K562 (cell line): ENCODE measurements around the gene HOXB4. TPM values are rescaled to one million over a fixed set of nuclear protein-coding genes. Genes with fewer than 3 reads are reported as not detected.

Experiments
- ATAC-seq: fragments of 200-7000 bp; cut with Tn5 transposase; 3 replicates; pipeline ENCODE4 v1.9.1; 2020; ENCODE audit warnings: moderate library complexity
- BruUV-seq: library from RNA; stranded (reverse); fragments of 400-500 nt; replicated peaks from 2 replicates; lab custom pipeline; 2021; lab: Mats Ljungman, UMichigan
- CTCF ChIA-PET: fragments of 300-600 bp; formaldehyde crosslinking; extraction: SDS; loops from one replicate; lab custom pipeline; 2021; ENCODE audit warnings: low intra/inter-chr PET ratio; lab: Yijun Ruan, JAX
- POLR2A ChIA-PET: fragments of 300-600, 350-650 bp; sonication (Branson Sonifier 250); formaldehyde crosslinking; extraction: SDS; loops from one replicate; lab custom pipeline; 2021; ENCODE audit warnings: antibody characterized with exemption, inconsistent platforms; lab: Yijun Ruan, JAX
- DNase-seq, 4 experiments: peaks; one replicate each; pipeline versions ENCODE4 v3.0.0 to v3.0.0-alpha.2; 2011 to 2018; ENCODE audit warnings: low spot score in 3 of 4, mixed read lengths in 3 of 4; ENCODE audit errors: extremely low read depth in 1 of 4
- FAIRE-seq: peaks from 2 replicates; lab custom pipeline; 2011; peaks lifted over from hg19 to GRCh38; lab: Jason Lieb, UNC
- H2AFZ ChIP-seq: 2 replicates; pipeline ENCODE4 v1.6.0; 2011; ENCODE audit warnings: low read depth, low read length, control low read depth, inconsistent platforms
- H3K27ac ChIP-seq: fragments of 200-600 bp; 3 replicates; pipeline ENCODE4 v1.8.0; 2011; ENCODE audit warnings: low read depth, mild to moderate bottlenecking, control low read depth, inconsistent platforms, low read length, moderate library complexity, mixed read lengths; ENCODE audit errors: extremely low read depth
- H3K27me3 ChIP-seq, 2 experiments: fragments of 300-600 bp in 1 of 2; 2 replicates in 1 of 2; 3 replicates in 1 of 2; pipeline versions ENCODE4 v1.6.0 to v1.8.0; 2011; ENCODE audit warnings: inconsistent platforms in 2 of 2, low read length in 2 of 2, mild to moderate bottlenecking in 1 of 2, mixed read lengths in 1 of 2, moderate library complexity in 1 of 2; ENCODE audit not compliant: control insufficient read depth in 2 of 2, insufficient read depth in 2 of 2
- H3K36me3 ChIP-seq: fragments of 300-600 bp; 3 replicates; pipeline ENCODE4 v1.8.0; 2011; ENCODE audit warnings: mild to moderate bottlenecking, low read length, inconsistent platforms; ENCODE audit not compliant: control insufficient read depth, insufficient read depth
- H3K4me1 ChIP-seq, 2 experiments: fragments of 200-600 bp in 1 of 2; replicated peaks in 1 of 2; 2 replicates in 1 of 2; 3 replicates in 1 of 2; pipeline versions ENCODE4 v1.5.1 to v1.8.0; 2011; ENCODE audit warnings: inconsistent platforms in 2 of 2, low read length in 2 of 2, mild to moderate bottlenecking in 1 of 2, mixed read lengths in 1 of 2, moderate library complexity in 1 of 2; ENCODE audit not compliant: control insufficient read depth in 2 of 2, insufficient read depth in 2 of 2
- H3K4me2 ChIP-seq: 2 replicates; pipeline ENCODE4 v1.6.1; 2011; ENCODE audit warnings: low read length, control low read depth, inconsistent platforms, mixed read lengths; ENCODE audit not compliant: insufficient read depth
- H3K4me3 ChIP-seq: fragments of 200-600 bp; sonication (generic), shearing (Covaris generic); 2 replicates; pipeline ENCODE4 v1.5.1; 2016; ENCODE audit warnings: control low read depth, inconsistent platforms
- H3K79me2 ChIP-seq: fragments of 200-600 bp; 3 replicates; pipeline ENCODE4 v1.8.0; 2011; ENCODE audit warnings: low read length, inconsistent platforms; ENCODE audit not compliant: control insufficient read depth, insufficient read depth
- H3K9ac ChIP-seq, 2 experiments: 2 replicates each; pipeline versions ENCODE4 v1.6.0 to v1.6.1; 2011; ENCODE audit warnings: low read depth in 2 of 2, low read length in 2 of 2, control low read depth in 1 of 2, inconsistent platforms in 1 of 2, mild to moderate bottlenecking in 1 of 2, mixed read lengths in 1 of 2; ENCODE audit not compliant: insufficient read depth in 1 of 2
- H3K9me1 ChIP-seq: one replicate; pipeline ENCODE4 v1.6.0; 2011; ENCODE audit warnings: inconsistent platforms, mild to moderate bottlenecking, low read length, moderate library complexity; ENCODE audit not compliant: control insufficient read depth, insufficient read depth
- H3K9me3 ChIP-seq: replicated peaks from 2 replicates; pipeline ENCODE4 v1.5.1; 2011; ENCODE audit warnings: low read depth, low read length, inconsistent platforms; ENCODE audit not compliant: control insufficient read depth, insufficient read depth
- H4K20me1 ChIP-seq: replicated peaks from 2 replicates; pipeline ENCODE4 v1.6.1; 2011; ENCODE audit warnings: low read length, inconsistent platforms, mixed read lengths; ENCODE audit not compliant: control insufficient read depth, insufficient read depth
- ADNP ChIP-seq: fragments of 200-800 bp; sonication (Bioruptor generic); IDR thresholded peaks from 2 replicates; pipeline ENCODE4 v1.6.1; 2016; ENCODE audit warnings: missing genetic modification characterization, missing compliant biosample characterization
- CHD4 ChIP-seq: fragments of 200-600 bp; sonication (generic); IDR thresholded peaks from 3 replicates; pipeline ENCODE4 v1.6.1; 2012; ENCODE audit warnings: low read depth, mild to moderate bottlenecking, mixed read lengths, low read length, inconsistent platforms; ENCODE audit not compliant: insufficient read depth, insufficient replicate concordance, poor library complexity, severe bottlenecking
- DMBX1 ChIP-seq: fragments of 250-450 bp; sonication (Bioruptor Pico); IDR thresholded peaks from 2 replicates; pipeline ENCODE4 v1.8.0; 2022; ENCODE audit warnings: inconsistent platforms, mild to moderate bottlenecking, moderate library complexity, borderline replicate concordance
- EP300 ChIP-seq: IDR thresholded peaks from 2 replicates; pipeline ENCODE4 v1.6.1; 2012; ENCODE audit warnings: low read length, improper control_type of control experiment
- GATAD2A ChIP-seq: fragments of 450-650 bp; IDR thresholded peaks from 2 replicates; pipeline ENCODE4 v1.6.1; 2017
- KLF16 ChIP-seq: IDR thresholded peaks from 2 replicates; pipeline ENCODE4 v1.6.1; 2016; ENCODE audit warnings: antibody characterized with exemption
- MAZ ChIP-seq, 2 experiments: fragments of 450-650 bp in 1 of 2; sonication (generic) in 1 of 2; formaldehyde crosslinking; IDR thresholded peaks in 1 of 2; conservative IDR thresholded peaks in 1 of 2; 2 replicates each; pipeline versions ENCODE4 v1.4.0 to v1.5.0; 2020; ENCODE audit warnings: mild to moderate bottlenecking in 1 of 2, missing genetic modification reagents in 1 of 2
- POLR2A ChIP-seq: fragments of 450-650 bp; conservative IDR thresholded peaks from 2 replicates; pipeline ENCODE4 v1.6.1; 2016
- POLR2AphosphoS5 ChIP-seq: IDR thresholded peaks from 2 replicates; pipeline ENCODE4 v1.6.1; 2011; ENCODE audit warnings: mild to moderate bottlenecking, low read depth, low read length, moderate library complexity; ENCODE audit not compliant: control insufficient read depth, insufficient read depth
- POLR2B ChIP-seq: fragments of 450-650 bp; IDR thresholded peaks from 2 replicates; pipeline ENCODE4 v1.6.1; 2018; ENCODE audit warnings: low read depth; ENCODE audit not compliant: partially characterized antibody
- RBBP5 ChIP-seq: fragments of 200-600 bp; sonication (generic); IDR thresholded peaks from 2 replicates; pipeline ENCODE4 v1.6.1; 2012; ENCODE audit warnings: borderline replicate concordance, mild to moderate bottlenecking, low read length, control low read depth, inconsistent platforms; ENCODE audit not compliant: insufficient read depth, poor library complexity, severe bottlenecking
- RBFOX2 ChIP-seq: fragments of 200-400 bp; formaldehyde crosslinking; IDR thresholded peaks from 2 replicates; pipeline ENCODE4 v1.6.1; 2017; ENCODE audit warnings: low read depth, mild to moderate bottlenecking, low read length, moderate library complexity
- SIN3B ChIP-seq: fragments of 450-650 bp; IDR thresholded peaks from 2 replicates; pipeline ENCODE4 v1.6.1; 2017; ENCODE audit warnings: low read depth, mild to moderate bottlenecking, moderate library complexity
- SUPT5H ChIP-seq: fragments of 450-650 bp; IDR thresholded peaks from 2 replicates; pipeline ENCODE4 v1.6.1; 2016
- TARDBP ChIP-seq: fragments of 450-650 bp; IDR thresholded peaks from 2 replicates; pipeline ENCODE4 v1.6.1; 2016
- ZNF57 ChIP-seq: fragments of 450-650 bp; formaldehyde crosslinking; IDR thresholded peaks from 2 replicates; pipeline ENCODE4 v1.4.0; 2020; ENCODE audit warnings: mild to moderate bottlenecking, moderate library complexity
- ZNF717 ChIP-seq: fragments of 250-450 bp; sonication (Bioruptor Pico); IDR thresholded peaks from 2 replicates; pipeline ENCODE4 v1.5.0; 2021
- whole genome bisulfite sequencing: fragments of 100-300 bp; shearing (Covaris generic); methylation state at CpG from one replicate; pipeline ENCODE4 v1.1.6; 2016; ENCODE audit warnings: low coverage, mixed read lengths; ENCODE audit not compliant: insufficient coverage; ENCODE audit errors: missing lambda C conversion rate; 5-methylcytosine and 5-hydroxymethylcytosine counted together
- in situ Hi-C: fragments of 300-500 bp; cut with MboI; formaldehyde crosslinking; loops from 4 replicates; pipeline ENCODE4 v1.15.0; 2018; ENCODE audit warnings: inconsistent platforms, mixed read lengths
- intact Hi-C: fragments of 100-400 bp; cut with micrococcal nuclease; formaldehyde crosslinking; loops from 2 replicates; pipeline ENCODE4 v1.14.2; 2022
- polyA plus RNA-seq, 8 experiments: library from polyadenylated mRNA; depleted of rRNA in 4 of 8; stranded (reverse) in 5 of 8; unstranded in 3 of 8; fragments of >200 nt; fragmentation: Nextera tagmentation in 2 of 8; fragmentation: Illumina TruSeq in 1 of 8; extraction: Ambion mirVana in 2 of 8; extraction: Trizol in 1 of 8; gene quantifications; 2 replicates each; pipeline versions ENCODE4 v1.2.1 to v1.2.3, GENCODE V29; 2011 to 2014; ENCODE audit warnings: inconsistent platforms in 1 of 8, missing spikeins in 1 of 8
- total RNA-seq, 7 experiments: library from RNA; depleted of rRNA in 6 of 7; stranded (reverse); fragments of >200 nt in 6 of 7; fragmentation: Illumina TruSeq in 2 of 7; extraction: Trizol in 2 of 7; gene quantifications; 2 replicates each; pipeline versions ENCODE4 v1.2.1 to v1.2.3, GENCODE V29; 2011 to 2021; ENCODE audit warnings: low replicate concordance in 1 of 7
- TF ChIP-seq, protein P1 (sequence below), 2 experiments: fragments of 450-650 bp in 1 of 2; sonication (generic) in 1 of 2; formaldehyde crosslinking in 1 of 2; IDR thresholded peaks in 1 of 2; conservative IDR thresholded peaks in 1 of 2; 2 replicates each; pipeline versions ENCODE4 v1.6.1 to v1.8.1; 2016 to 2023; ENCODE audit warnings: mild to moderate bottlenecking in 2 of 2, moderate library complexity in 2 of 2, inconsistent platforms in 1 of 2, missing genetic modification reagents in 1 of 2

Gene HOXB4
- total and polyA plus RNA-seq, 9 of the 15 experiments (the other 6 are each of a cell fraction or from before 2014, with no cell fraction given) = 1.6 to 34.9 (median 14.9) TPM

- TF ChIP-seq CHD4 = no peak
Observed at GRCh38 chr17:48621410-48622392, 43.6 kb upstream of the HOXB4 start (continued).

GRCh38 chr17:48620461-48621139, 42.5 kb upstream of the HOXB4 start:
- H3K4me2 ChIP-seq = peak overlapping the region; percentile 50
- WGBS = 46% methylated on average over 2 of the region's 6 CpGs
- H2AFZ ChIP-seq = no peak overlapping the region
- FAIRE-seq (no peak), DNase-seq (no peak), ATAC-seq (peak; percentile 20)
- peaks cover 81% of the 10 kb centered on the region for H3K79me2 ChIP-seq
- ChIA-PET CTCF (interaction anchor here (0.6 kb wide), 1 partner anchor 467 kb away, joined by 4 read pairs; no protein-coding TSS in a partner anchor), POLR2A (interaction anchor here (0.5 to 1.5 kb wide), 12 partner anchors 8 to 779 kb away, joined by 3 to 5 read pairs (median 3); partner anchors contain the start of gene SCRN2)
- peak overlapping the region; percentile 32 to 41; a peak in 2 of 4 replicates for H3K9ac ChIP-seq
- no peaks in the 10 kb centered on the region for H3K9me1 ChIP-seq
- H3K9me3 ChIP-seq = no peaks in the 10 kb centered on the region
- no peaks in the 10 kb centered on the region for H3K27me3 ChIP-seq
- H3K36me3 ChIP-seq = peaks cover 49% of the 10 kb centered on the region
- in situ Hi-C loops (loop anchor here (10.0 kb wide), 1 partner anchor 586 kb away; the partner anchor contains the start of gene COPZ2), intact Hi-C loops (no loop called here)
- H3K4me1 ChIP-seq = peaks cover 50 to 55% of the 10 kb centered on the region in 2 experiments; a peak in 4 of 5 replicates
- peaks cover 51% of the 10 kb centered on the region for H4K20me1 ChIP-seq
- BruUV-seq = no TSS peak
- peak overlapping the region; percentile 72; the same call in 2 of the 3 replicates for H3K27ac ChIP-seq
- H3K4me3 ChIP-seq = no peak overlapping the region
- TF ChIP-seq POLR2AphosphoS5 (0 out of 2 replicates have a peak, but pooled peaks have one; percentile 3), POLR2B (peak; percentile 61), DMBX1 (CRISPR knock-in tag) (no peak), GATAD2A (no peak), SUPT5H (peak; percentile 51; the same call in 1 of the 2 replicates), ADNP (tag) (no peak), EP300 (no peak), ZNF57 (CRISPR knock-in tag) (0 out of 2 replicates have a peak, but pooled peaks have one; percentile 42), POLR2A (peak; percentile 61), MAZ (CRISPR knock-in tag; conservative IDR thresholded peaks at IDR 0.05 in 1 of 2, IDR thresholded peaks at IDR 0.05 in 1 of 2) (0 out of 4 replicates have a peak, but pooled peaks of 1 of the 2 experiments have one; percentile 49), SIN3B (no peak), KLF16 (no peak), RBFOX2 (peak; percentile 46; the same call in 1 of the 2 replicates), TARDBP (no peak), ZNF717 (CRISPR knock-in tag) (peak; percentile 28; the same call in 1 of the 2 replicates), RBBP5 (peak; percentile 11)
- TF ChIP-seq, protein P1, sequence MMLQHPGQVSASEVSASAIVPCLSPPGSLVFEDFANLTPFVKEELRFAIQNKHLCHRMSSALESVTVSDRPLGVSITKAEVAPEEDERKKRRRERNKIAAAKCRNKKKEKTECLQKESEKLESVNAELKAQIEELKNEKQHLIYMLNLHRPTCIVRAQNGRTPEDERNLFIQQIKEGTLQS (IDR thresholded peaks at IDR 0.05) = peak; percentile 32; the same call in 1 of the 2 replicates
- TF ChIP-seq, protein P1 (CRISPR knock-in tag; conservative IDR thresholded peaks at IDR 0.05) = no peak
